Measurements from ENCODE around the gene RTEL1.
"Not testable (repeated sequence)": the region's sequence is repeated elsewhere in the genome, so short reads cannot be mapped to it uniquely, and the experiment has no call there.

DNA sequence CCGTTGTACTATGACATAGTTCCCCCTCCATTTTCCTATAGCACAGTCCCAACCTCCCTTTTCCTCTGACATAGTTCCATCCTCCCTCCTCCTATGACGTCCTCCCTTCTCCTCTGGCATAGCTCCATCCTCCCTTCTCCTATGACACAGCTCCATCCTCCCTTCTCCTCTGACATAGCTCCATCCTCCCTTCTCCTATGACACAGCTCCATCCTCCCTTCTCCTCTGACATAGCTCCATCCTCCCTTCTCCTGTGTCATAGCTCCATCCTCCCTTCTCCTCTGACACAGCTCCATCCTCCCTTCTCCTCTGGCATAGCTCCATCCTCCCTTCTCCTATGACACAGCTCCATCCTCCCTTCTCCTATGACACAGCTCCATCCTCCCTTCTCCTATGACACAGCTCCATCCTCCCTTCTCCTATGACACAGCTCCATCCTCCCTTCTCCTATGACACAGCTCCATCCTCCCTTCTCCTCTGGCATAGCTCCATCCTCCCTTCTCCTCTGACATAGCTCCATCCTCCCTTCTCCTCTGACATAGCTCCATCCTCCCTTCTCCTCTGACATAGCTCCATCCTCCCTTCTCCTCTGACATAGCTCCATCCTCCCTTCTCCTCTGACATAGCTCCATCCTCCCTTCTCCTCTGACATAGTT is 65.0 kb downstream of the RTEL1 start:
- TF ChIP-seq, protein P1, sequence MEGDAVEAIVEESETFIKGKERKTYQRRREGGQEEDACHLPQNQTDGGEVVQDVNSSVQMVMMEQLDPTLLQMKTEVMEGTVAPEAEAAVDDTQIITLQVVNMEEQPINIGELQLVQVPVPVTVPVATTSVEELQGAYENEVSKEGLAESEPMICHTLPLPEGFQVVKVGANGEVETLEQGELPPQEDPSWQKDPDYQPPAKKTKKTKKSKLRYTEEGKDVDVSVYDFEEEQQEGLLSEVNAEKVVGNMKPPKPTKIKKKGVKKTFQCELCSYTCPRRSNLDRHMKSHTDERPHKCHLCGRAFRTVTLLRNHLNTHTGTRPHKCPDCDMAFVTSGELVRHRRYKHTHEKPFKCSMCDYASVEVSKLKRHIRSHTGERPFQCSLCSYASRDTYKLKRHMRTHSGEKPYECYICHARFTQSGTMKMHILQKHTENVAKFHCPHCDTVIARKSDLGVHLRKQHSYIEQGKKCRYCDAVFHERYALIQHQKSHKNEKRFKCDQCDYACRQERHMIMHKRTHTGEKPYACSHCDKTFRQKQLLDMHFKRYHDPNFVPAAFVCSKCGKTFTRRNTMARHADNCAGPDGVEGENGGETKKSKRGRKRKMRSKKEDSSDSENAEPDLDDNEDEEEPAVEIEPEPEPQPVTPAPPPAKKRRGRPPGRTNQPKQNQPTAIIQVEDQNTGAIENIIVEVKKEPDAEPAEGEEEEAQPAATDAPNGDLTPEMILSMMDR (IDR thresholded peaks at IDR 0.05; ENCODE audit: low read depth, low read length): not testable (repeated sequence)
- TF ChIP-seq EZH2phosphoT487 (IDR thresholded peaks at IDR 0.05; ENCODE audit: low read depth): not testable (repeated sequence)
